CD4-positive, alpha-beta T cell treated with Interleukin-2 at 100 ng/mL for 4 hours (primary cell): ENCODE results near the gene B3GAT2.
A peak's percentile ranks its signal among the peaks of the same experiment; 100 is the strongest.
"Not testable (repeated sequence)": the region's sequence is repeated elsewhere in the genome, so short reads cannot be mapped to it uniquely, and the experiment has no call there.

Source experiments
- DNase-seq: peaks from one replicate; pipeline ENCODE4 v3.0.0-alpha.2; 2020; ENCODE audit warnings: low spot score

The B3GAT2 gene, protein sequence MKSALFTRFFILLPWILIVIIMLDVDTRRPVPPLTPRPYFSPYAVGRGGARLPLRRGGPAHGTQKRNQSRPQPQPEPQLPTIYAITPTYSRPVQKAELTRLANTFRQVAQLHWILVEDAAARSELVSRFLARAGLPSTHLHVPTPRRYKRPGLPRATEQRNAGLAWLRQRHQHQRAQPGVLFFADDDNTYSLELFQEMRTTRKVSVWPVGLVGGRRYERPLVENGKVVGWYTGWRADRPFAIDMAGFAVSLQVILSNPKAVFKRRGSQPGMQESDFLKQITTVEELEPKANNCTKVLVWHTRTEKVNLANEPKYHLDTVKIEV

DNA sequence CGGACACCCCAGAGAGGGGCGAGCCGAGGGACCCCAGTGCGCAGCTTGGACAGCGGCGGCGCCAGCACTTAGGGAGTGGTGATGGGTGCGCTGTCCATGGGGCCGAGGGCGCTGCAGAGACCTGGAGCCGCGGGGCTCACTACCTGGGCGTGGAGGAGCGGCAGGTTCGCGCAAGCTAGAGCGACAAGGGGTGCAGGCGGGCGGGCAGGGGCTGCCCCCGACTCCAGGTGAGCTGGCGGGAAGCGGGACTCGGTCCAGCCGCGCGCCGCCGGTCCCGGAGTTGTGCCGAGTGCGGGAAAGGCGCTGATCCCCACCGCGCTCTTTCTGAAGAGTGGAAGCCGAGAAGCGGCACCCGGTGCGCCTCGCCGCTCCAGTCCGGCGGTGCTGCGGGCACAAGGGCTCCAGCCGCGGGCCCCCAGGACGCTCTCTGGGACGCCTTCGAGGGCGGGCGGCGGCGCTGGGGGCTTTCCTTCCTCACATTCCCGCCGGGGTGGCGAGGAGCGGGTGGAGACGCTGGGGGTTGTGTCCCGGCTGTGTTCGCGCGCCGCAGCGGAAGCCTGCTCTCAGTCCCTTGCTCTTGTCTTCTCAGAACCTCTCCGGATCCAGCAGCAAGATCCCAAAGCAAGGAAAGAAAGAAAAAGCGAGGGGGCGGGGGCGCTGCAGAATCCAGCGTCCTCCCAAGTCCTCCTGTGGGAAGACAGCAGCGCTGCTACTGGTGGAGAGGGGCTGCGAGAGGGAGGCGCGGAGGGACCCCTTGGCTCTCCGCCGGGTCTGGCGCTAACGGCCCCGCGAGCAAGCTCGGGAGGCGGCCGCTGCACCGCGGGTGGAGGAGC lies at the start of gene B3GAT2:
B3GAT2 (minus strand) TSS at position 610 of the 833 bp plus-strand sequence. CDS start 631 bp downstream, outside the sequence.
- DNase-seq = no peak

DNA sequence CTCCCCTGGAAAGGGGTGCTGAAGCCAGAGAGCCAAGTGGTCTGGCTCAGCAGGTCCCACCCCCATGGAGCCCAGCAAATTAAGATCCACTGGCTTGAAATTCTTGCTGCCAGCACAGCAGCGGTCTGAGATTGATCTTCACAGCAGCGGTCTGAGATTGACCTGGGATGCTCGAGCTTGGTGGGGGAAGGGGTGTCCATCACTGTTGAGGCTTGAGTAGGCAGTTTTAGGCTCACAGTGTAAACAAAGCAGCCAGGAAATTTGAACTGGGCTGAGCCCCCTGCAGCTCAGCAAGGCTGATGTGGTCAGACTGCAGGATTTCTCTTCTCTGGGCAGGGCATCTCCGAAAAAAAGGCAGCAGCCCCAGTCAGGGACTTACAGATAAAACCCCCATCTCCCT lies 41.3 kb upstream of the B3GAT2 start:
- DNase-seq = no peak

DNA sequence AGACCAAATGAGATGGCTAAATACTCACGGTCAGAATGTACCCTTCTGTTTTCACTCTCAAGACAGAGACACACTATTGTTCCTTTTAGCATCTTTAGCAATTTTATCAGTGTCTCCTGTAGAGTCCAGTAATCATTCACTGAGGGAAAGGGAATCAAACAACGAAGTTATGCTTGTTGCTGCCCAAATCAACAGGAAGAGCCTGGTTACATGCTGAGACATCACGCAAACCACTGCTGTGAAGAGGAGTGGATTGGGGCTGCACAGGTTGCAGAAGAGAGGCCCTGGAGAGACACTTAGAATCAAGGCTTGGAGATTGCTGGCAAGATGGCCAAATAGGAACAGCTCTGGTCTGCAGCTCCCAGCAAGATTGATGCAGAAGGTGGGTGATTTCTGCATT lies 40.5 kb upstream of the B3GAT2 start:
- no peak for DNase-seq

DNA sequence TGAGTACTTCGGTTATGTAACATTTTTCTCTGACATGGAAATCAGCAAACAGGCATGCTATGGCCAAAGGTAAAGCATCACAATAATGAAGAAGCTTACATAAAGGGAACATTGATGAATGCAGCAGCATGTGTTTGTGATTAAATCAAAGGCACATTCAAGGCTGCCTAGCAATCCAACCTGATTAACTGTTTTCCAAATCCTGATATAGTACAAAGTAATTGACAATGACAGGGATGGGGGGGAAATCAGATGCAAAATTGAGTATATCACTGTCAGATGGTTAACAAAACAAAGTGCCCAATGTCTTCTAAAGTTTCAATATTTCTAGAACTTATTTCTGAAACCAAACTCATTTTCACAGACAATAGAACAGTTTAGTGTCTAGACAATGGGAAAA lies 39.2 kb upstream of the B3GAT2 start:
- no peak for DNase-seq

DNA sequence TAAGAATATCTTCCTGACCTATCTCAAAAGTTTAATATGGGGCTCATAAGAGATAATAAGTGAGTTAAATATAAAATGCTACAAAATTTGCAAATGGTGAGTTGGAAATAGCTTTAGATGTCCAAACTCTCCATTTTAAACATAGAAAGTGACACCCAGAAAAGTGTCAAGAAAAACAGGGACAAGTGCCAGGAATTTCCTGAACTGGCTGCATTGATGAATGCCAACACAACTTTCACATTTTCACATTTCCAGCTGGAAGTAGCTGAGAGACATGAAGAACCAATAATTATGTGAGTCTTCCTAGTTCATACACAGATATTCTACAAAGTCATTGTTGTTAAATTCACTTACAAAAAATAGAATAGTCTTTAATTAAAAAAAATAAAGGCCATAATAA lies 38.6 kb upstream of the B3GAT2 start:
- DNase-seq = no peak

DNA sequence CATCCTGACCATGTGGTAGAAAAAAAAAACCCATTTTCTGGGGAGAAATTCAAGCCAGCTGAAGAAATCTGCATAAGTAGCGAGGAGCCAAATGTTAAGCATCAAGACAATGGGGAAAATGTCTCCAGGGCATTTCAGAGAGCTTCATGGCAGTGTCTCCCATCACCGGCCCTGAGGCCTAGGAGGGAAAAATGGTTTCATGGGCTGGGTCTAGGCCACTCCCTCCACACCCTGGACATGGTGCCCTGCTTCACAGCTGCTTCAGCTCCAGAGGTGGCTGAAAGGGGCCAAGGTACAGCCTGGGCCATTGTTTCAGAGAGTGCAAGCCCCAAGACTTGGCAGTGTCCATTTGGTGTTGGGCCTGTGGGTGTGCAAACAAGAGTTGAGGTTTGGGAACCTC lies 34.4 kb upstream of the B3GAT2 start:
- DNase-seq = no peak

DNA sequence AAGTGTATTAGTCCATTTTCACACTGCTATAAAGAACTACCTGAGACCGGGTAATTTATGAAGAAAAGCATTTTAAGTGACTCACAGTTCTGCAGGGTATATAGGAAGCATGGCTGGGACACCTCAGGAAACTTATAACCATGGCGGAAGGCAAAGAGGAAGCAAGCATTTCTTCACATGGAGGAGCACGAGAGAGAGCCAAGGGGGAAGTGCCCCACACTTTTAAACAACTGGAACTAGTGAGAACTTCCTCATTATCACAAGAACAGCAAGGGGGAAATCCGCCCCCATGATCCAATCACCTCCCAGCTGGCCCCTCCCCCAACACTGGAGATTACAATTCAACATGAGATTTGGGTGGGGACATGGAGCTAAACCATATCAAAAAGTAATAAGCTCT lies 28.3 kb upstream of the B3GAT2 start:
- DNase-seq = no peak

DNA sequence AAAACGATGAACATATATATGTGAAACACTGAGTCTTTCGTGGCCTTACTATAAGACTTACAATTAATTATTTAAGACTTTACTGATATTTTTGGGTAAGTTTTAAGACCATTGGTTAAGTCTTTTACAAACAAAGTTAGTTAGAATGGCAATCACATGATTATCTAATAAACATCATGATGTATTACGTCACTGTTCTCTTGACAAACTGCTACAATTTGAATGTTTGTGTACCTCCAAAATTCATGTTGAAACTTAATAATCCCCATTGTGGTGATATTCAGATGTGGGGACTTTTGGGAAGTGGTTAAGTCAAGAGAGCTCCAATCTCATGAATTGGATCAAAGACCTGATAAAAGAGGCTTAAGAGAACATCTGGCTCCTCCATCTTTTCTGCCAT lies 25.9 kb upstream of the B3GAT2 start:
- DNase-seq = no peak

DNA sequence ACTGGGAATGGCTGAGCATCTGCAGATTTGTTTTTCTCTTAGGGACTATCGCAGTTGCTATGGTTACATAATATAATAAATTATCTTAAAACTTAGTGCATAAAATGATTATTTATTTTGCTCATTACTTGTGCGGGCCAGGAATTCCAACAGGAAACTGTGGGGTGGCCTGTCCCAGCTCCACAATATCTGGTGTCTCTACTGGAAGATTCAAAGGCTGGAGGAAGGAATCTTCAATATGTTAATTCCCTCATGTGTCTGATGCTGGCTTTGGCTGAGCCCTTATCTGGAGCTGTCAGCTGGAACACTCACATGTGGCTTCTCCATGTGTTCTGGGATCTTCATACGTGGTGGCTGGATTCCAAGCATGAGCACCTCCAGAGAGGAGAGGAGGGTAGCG lies 23.9 kb upstream of the B3GAT2 start:
- DNase-seq = no peak

DNA sequence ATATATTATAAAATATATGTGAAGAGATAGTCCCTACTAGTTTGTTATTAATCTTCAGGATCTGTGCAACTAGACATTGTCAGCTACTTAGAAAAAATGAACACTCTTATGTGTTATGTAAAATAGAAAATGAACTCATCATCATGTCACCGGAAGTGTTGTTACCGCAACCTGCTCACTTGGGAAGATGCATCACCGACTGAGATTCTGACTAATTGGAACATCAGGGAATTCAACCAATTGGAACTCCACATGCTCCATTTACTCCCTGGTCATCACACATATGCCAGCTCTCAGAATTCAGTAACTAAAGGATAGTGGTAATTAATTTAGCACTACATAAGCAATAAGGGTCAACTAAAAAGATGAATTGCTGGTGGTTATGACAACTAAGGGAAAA lies 16.7 kb upstream of the B3GAT2 start:
- no peak for DNase-seq

DNA sequence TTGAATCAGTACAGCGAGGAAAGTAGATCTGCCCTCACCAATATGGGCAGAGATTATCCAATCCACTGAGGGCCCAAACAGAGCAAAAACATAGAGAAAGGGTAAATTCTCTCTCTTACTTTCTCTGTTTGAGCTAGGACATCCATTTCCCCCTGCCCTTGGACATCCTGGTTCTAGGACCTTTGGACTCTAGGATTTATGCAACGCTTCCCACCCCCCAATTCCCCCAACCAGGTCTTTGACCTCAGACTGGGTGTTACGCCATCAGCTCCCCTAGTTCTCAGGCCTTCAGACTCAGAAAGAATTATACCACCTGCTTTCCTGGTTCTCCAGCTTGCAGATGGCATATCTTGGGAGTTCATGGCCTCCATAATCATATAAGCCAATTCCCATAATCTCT lies 10.2 kb upstream of the B3GAT2 start:
- no peak for DNase-seq

DNA sequence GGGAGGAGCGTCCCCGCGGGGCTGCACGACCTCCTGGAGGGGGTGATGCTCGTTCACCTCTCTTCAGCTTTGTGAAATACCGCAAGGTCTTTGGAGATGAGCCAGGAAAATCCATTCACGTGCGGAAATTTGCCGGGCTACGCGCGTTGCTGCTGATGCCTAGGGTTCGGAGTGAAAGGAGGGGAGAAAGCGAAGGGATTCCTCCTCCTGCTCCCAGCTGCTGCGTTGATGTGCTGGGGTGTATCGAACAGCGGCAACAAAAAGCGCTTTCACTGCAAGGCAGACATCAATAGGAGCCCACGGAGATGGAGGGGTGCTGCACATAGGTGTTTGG lies 391 bp upstream of the B3GAT2 start:
- no peak for DNase-seq

DNA sequence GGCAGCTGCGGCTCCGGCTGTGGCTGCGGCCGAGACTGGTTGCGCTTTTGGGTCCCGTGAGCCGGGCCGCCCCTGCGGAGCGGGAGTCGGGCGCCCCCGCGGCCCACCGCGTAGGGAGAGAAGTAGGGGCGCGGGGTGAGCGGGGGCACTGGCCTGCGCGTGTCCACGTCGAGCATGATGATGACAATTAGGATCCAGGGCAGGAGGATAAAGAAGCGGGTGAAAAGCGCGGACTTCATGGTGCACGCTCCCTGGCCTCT lies 739 bp downstream of the B3GAT2 start:
- no peak for DNase-seq

DNA sequence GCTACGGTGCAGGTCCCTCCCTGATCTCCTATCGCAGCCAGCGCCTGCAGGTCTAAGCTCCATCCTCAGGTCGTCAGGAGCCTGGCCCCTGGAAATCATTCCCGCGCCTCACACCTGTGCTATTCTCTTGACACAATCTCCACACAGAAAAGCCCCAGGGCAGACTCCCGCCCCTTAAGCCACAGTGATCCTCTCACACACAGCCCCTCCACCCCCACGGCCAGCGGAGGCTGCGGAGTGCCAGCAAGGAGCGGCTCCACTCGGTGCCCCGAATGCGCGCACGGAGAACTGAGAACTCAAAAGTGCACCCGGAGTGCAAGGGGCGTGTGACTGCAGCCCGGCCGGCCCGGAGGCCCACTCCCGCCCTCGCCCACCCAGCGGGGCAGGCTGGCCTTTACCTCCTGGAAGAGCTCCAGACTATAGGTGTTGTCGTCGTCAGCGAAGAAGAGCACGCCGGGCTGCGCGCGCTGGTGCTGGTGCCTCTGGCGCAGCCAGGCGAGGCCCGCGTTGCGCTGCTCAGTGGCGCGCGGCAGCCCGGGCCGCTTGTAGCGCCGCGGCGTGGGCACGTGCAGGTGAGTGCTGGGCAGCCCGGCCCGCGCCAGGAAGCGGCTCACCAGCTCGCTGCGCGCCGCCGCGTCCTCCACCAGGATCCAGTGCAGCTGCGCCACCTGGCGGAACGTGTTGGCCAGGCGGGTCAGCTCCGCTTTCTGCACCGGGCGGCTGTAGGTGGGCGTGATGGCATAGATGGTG lies 1.2 kb downstream of the B3GAT2 start:
- peak; percentile 81 for DNase-seq

DNA sequence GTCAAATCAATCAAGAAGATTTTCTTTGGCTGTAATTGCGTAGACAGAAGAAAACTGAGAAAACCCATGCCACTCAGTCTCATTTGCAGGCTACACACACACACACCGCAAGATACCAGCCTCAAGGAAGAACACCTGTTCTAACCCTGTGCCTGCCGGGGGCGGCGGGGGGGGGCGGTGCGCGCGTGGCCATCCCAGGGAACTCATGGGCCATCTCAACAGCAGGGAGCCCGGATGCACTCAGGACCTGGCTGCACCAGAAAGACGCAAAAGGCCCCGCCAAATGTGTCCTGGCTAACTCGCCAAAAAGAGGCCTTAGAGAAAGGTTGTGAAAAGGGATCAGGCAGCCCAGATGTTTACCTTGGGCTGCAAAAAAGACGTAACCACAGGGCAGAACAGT lies 2.1 kb downstream of the B3GAT2 start:
- no peak for DNase-seq

DNA sequence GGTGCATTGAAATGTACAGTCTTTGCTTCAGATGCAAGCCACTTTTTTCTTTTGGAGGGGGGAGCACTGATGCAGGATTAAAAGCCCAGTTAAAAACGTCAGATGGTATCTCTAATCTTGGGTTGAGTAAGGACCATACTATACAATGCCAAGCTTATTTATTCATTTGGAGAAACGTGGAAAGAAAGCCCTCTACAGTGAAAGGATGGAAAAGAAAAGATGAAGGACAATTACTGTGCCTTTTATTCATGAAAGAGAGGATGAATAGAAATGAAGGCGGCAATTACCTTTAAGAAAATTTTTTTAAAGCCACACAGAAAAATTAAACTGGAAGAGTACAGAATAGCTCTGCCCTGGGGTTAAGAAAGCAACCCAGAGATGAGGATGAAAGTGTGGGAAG lies 2.7 kb downstream of the B3GAT2 start:
- no peak for DNase-seq

DNA sequence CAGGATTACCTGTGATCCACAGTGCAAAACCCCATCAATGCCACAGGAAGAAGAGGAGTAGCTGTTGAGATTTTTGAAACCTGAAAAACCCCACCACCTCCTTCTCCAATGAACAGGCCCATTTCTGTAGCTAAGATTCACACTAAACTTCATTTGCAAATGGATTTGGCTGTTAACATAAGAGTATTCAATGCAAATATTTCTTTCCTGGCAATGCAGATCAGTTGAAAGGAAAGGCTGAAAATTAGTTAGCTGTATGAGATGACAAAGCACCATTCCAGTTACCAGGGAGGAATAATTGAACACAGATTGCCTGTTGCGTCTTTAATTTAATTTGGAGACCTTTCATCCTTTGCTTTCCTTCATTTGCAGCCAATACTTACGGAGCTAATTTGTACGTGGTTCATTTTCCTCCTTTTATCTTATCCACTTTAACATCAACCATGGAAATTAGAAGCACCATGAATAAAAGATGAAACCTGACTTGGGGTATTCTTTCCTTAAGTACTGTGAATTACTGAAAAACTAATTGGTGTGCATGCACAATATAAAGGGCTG lies 4.2 kb downstream of the B3GAT2 start:
- DNase-seq = no peak

DNA sequence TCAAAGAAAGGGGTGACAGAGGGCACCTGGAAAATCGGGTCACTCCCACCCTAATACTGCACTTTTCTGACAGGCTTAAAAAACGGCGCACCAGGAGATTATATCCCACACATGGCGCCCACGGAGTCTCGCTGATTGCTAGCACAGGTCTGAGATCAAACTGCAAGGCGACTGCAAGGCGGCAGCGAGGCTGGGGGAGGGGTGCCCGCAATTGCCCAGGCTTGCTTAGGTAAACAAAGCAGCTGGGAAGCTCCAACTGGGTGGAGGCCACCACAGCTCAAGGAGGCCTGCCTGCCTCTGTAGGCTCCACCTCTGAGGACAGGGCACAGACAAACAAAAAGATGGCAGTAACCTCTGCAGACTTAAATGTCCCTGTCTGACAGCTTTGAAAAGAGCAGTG lies 12.5 kb downstream of the B3GAT2 start:
- DNase-seq = not testable (repeated sequence)

DNA sequence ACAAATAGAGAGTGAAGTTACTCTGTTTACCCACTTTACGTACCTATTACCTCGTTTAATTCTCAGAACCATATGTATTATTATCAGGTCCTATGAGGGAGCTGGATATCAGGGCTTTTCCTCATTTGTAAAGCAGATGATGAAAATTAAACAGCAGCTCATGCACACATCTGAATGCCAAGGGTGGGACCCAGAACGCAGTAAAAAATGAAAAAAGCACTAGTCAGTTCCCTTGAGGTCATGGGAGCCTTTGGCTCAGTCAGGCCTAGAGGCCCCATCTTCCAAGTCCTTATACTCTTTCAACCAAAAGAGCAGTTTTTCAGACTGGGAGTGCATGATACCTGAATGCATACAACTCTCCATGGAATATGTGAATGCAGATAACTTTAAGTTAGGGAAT lies 23.0 kb downstream of the B3GAT2 start:
- DNase-seq = no peak

DNA sequence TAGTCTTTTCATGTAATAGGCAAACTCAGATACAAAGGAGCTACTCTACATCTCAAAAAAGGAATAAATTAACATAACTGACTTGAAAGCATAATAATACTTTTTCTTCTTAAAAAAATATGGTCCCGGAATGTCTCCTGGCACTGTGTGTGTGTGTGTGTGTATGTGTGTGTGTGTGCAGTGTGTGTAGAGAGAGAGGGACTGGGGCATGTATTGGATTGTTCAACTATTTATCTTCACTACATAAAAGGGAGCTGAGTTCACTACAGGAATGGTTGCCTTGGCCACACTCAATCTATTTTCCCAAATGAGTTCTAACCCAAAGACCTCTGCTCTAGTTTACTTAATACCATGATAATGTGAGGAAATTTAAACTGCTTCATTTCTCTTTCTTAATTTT lies 51.1 kb downstream of the B3GAT2 start:
- DNase-seq = no peak

DNA sequence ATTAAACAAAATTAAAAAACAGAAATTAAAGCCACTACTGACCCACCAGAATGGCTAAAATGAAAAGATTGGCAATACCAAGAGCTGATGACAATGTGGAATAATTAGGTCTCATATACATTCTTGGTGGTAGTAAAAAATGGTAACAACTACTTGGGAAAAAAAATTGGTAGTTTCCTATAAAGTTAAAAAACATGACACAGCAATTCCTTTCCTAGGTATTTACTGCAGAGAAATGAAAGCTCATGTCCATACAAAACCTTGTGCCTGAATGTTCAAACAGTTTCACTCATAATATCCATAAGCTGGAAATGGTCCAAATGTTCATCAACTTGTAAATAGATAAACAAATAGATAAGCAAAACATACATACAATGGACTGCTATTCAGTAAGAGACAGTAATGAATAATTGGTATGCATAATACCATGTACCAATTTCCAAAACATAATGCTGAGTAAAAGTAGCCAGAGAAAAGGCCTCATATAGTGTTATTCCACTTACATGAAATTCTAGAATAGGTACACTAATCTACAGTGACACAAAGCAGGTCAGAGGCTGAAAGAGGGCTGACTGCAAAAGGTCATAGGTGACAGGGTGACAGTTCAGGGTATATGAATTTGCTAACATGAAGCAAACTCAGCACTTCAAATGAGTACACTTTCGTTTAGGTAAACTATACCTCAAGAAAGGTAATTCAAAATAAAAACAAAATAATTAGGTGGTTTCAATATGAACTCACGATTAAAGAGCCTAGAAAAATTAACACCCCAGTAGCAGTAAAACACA lies 53.0 kb downstream of the B3GAT2 start:
- no peak for DNase-seq

DNA sequence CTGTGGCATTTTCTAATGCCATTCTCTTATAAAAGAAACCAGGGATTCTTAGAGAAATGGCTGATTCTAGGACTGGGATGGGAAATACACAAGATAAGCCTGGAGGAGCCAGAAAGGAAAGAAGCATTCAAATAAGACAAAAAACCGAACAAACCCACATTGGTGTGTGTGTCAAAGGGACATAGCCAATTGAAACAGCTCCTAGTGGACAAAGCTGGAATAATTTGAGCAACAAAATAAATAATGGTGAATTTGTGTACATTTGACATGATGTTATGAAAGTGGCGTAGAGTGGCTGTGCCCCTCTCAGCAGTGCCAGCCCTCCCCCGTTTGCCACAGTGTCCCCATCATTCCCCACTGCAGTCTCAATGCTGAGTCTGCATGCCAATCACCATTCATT lies 55.5 kb downstream of the B3GAT2 start:
- DNase-seq = no peak
